LNCAP (cell line): ENCODE data around the gene NUAK1.

Source experiments
- TF ChIP-seq, protein P1 (sequence below): fragments of 450-650 bp; IDR thresholded peaks from 2 replicates; pipeline ENCODE4 v1.5.1; 2017; ENCODE audit warnings: mild to moderate bottlenecking

NUAK1 gene

DNA sequence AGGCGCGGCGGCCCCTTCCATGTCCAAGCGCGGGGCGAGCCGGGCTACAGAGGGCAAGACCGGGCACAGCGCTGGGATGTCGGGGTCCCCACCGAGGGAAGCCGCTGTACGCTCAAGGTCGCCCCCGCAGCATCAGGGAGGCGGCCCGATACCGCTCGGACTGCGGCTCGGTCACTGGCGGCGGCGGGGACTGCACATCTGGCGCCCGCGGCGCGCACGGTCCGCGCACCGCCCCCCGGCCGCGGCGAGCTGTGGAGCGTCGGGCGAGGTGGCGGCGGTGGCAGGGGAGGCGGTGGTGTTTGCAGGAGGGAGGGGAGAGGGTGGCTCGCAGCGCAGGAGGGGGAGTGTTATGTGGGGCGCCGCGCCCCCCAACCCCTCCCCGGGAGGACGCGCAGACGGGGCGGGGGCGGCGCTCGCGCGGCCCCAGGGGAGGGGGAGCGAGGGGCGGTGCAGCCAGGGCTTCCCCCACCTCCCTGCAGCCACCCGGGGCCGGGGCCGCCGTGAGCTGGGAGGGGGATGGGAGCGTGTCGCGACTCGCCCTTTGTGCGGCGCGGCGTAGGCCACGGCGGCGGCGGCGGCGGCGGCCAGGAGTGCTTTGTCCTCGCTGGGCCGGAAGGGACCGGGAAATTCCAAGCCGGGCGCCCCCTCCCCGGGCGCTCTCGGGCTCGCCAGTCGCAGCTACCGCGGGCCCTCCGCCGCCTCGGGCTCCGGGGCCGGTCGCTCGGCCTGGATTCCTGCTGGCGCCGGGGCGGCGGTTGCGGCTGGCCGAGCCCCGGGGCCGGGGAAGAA is at the start of gene NUAK1:
Gene NUAK1 (minus strand): TSS at position 322 of the 789 bp plus-strand sequence. CDS start 301 bp downstream, at position 21.
- TF ChIP-seq, protein P1, sequence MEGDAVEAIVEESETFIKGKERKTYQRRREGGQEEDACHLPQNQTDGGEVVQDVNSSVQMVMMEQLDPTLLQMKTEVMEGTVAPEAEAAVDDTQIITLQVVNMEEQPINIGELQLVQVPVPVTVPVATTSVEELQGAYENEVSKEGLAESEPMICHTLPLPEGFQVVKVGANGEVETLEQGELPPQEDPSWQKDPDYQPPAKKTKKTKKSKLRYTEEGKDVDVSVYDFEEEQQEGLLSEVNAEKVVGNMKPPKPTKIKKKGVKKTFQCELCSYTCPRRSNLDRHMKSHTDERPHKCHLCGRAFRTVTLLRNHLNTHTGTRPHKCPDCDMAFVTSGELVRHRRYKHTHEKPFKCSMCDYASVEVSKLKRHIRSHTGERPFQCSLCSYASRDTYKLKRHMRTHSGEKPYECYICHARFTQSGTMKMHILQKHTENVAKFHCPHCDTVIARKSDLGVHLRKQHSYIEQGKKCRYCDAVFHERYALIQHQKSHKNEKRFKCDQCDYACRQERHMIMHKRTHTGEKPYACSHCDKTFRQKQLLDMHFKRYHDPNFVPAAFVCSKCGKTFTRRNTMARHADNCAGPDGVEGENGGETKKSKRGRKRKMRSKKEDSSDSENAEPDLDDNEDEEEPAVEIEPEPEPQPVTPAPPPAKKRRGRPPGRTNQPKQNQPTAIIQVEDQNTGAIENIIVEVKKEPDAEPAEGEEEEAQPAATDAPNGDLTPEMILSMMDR: no peak

DNA sequence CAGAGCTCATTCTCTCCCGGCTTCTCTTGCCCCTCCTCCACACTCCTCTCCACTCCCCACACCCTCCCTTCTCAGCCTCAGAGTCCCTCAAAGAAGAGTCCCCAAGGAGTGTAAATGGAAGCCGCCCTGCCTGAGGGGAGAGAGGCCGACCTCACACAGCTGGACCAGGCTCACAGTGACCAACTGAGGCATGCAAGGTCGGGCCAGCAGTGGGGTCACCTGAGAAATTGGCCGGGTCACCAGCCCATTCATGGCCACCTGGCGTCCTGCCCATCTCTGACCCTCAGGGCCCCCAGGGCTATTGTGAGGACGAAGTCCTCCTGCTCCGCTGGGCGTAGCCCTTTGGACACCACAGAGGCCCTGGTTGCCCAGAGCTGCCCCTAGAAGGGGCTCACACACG is 49.5 kb upstream of the NUAK1 start:
- TF ChIP-seq, protein P1: no peak

DNA sequence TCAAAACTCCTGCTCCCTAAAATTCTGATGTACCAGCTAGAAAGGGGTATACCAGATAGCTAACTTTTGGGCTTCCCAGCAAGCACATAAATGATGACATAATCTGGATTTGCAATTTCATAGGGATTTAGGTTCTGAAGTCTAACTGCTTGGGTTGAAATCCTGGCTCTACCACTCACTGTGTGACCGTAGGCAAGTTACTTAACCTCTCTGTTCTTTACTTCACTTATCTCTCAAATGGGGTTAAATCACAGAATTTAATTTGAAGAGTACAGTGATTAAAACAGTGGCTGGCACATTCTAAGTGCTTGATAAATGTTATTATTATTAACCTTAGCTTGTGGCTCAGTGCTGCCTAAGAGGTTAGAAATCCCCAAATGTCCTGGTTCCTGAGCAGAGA is 49.1 kb upstream of the NUAK1 start:
- TF ChIP-seq, protein P1: no peak

DNA sequence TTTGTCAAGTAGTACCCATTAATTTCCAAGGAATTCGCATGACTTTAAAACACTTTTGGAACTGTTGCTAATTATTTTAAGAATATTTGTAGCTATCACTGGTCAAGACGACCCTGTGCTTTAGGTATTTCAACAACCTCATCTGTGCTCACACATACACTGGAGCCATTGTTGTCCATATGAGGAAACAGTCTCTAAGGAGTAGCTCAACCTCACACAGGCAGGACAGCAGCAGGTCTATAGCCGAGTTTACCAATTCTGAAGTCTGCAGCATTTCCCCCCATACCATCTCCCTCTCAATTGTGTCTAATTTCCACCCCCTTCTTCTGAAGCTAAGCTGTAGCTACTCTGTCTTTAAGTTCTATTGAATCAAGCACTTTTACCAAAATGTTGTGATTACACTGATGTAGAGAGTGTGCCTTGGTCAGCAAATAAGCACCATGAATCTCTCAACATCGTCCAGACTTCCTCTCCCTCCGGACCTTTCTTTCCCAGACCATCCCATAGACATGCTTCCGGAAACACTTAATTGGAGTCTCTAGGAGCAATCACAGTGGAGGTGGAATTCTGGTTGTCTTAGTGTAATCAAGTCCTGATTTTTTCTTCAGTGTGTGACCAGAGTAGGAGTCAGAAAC is 48.5 kb upstream of the NUAK1 start:
- TF ChIP-seq, protein P1: no peak

DNA sequence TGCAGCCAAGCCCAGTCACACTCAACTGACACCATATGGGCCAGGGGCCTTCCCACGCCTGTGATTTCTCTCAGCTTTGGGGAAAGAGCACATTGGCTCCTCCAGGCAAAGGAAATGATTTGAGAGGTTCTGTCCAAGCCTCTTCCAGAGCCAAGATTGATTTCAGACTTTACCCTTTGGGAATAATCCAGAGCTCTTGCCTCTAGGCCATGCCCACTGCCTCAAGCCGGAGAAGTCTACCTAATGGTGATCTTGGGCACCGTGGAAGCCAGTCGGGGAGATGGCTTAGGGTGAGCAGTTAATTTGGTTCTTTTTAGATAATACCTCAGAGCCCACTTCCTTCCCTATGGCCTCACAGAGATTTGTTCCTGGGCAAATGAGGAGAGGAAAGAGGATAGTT is 45.0 kb upstream of the NUAK1 start:
- TF ChIP-seq, protein P1: no peak

DNA sequence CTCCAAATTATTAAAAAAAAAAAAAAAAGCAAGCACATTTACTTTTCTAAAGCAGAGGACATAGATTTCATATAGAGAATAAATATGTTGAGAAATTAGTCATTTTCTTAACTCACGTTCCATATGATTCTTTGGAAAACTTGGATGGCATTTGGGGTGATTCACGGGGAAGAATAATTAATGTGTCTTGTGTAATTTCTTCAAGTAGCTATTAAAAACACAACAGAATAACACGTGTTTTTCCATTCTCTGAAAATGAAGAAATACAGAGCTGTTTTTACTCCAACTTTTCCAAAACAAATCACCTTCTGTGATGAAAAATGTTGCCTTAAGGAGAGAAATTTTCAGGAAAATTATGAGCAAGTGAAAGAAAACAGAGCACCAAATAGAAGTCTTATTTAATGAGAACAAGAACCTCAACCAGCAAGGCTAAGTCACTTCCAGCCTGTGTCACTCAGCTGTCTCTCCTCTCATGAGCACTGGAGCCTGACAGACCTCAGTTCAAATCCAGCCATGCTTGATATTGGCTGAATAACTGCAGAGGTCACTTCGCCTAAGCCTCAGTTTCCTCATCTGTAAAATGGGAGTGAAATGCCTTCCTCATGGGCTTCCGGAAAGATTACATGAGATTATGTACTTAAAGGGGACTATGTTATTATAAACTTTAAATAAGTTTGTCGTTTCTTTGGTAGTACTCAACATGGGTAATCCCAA is 42.8 kb upstream of the NUAK1 start:
- TF ChIP-seq, protein P1: no peak

DNA sequence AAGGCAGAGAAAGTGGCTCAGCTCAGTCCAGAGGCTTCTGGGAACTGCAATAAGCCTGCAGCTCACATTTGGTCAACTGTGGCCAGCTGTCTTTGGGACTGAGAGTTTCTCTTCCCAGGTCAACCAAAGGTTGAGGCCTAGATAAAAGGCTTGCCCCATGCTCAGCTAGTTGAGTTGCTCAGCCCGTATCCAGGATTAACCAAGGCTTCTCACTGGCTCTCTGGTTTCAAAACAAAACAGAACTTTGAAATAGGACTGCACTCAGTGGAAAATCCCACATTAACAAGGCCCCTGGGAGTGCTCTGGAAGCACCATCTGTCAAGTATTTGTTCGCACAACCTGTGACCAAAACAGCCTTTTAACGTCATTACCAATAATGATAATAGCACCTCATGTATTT is 40.3 kb upstream of the NUAK1 start:
- TF ChIP-seq, protein P1: no peak
